NCI-H1436 treated with DMSO at 0.1 percent for 48 hours (cell line): ENCODE measurements around the gene PKNOX2.

Experiments
- DNase-seq: peaks from one replicate; lab custom pipeline; 2025; lab: John Stamatoyannopoulos, UW

PKNOX2 gene

DNA sequence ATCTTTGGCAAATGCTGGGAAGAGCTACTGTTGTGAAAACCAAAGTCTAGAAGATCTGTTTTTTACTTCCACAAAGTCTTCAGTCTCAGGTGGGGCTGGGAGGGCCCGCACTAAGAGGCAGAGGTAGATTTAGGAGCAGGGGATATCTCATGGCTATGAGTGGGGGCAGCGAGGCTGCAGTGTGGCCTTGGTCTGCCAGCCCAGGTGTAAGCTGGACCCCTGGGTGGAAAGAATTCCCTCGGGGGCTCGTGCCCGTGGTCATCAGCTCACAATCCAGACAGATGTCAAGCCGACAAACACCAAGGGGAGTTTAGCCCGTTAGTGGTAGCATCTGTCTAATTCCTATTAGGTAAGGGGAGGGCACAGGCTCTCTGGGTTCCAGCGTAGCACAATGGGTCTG lies 9.0 kb downstream of the PKNOX2 start:
- DNase-seq, result no peak

GRCh38 chr11:125174057-125174456 lies 9.5 kb downstream of the PKNOX2 start:
- DNase-seq, result no peak

GRCh38 chr11:125174686-125175085 lies 10.1 kb downstream of the PKNOX2 start:
- no peak for DNase-seq

- no peak for DNase-seq
These were observed 10.6 kb downstream of the PKNOX2 start for GRCh38 chr11:125175166-125175565.

DNA sequence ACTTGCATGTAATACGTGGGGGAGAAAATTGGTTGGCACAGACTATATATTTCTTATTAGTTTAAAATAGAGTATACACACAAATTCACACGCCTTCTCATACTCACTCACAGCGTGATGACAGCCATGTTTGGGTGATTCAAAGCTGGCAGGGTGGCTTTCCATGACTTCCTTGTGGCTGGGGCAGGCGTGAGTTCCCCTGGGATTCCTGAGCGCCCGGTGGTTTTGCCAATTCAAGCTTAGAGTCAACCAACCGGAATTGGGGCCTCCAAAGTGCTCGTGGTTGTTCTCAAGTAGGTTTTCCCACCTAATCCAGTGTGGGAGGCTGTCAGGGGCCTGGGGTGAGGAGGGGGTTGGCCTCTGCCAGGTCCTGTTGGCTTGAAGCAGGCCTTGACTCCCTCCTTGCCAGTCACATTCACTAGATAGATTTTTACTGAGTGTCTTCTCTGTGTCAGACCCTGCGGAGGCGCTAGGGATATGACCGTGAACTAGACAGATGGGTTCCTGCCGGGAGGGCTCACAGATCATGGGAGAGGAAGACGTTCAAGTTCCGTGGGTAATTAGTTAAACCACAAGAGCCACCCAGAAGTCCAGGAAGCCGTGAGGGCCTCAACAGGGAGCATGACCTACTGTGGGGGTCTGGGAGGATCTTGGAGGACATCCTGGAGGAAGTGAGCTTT lies 11.5 kb downstream of the PKNOX2 start:
- DNase-seq, result no peak

DNA sequence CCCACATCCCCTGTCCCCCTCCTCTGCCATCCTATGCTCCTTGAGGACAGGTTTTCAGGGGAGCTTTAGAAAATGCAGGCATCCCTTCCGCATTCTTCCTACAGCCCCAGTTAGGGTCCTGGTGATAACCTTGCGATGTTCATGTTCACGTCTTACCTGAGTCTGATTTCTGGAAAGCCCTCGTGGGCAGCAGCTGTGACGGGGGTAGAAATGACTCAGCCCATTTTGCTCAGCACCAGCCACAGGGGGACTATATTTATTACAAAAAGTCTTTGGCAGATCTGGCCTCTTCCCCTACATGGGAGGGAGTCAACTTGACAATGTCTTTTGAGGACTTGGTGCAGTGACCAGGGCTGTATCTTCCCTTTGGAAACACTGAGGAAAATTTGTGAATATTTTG lies 12.3 kb downstream of the PKNOX2 start:
- DNase-seq, result no peak

DNA sequence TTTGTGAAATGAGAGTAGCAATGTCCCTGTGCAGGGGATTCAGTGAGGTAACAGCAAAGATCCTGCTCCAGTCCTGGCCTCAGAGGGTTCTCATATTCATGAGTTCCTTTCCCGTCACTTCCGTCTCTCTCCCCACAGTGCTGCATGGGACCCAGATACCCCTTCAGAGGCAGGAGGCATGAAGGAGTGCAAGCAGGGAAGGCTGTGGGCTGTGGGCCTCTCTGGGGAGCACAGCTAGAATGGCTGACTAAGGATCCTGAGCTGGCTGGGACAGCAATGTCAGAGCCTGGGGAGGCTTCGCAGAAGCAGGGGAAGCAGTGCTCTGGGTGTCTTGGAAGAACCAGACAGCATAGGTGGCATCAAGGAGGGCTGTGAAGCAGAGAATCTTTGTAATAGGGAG lies 13.0 kb downstream of the PKNOX2 start:
- no peak for DNase-seq

GRCh38 chr11:125179346-125179745 lies 14.8 kb downstream of the PKNOX2 start:
- DNase-seq, result no peak

- no peak for DNase-seq
These were observed 15.3 kb downstream of the PKNOX2 start for GRCh38 chr11:125179895-125180294.

GRCh38 chr11:125180413-125181305 lies 16.1 kb downstream of the PKNOX2 start:
- no peak for DNase-seq

DNA sequence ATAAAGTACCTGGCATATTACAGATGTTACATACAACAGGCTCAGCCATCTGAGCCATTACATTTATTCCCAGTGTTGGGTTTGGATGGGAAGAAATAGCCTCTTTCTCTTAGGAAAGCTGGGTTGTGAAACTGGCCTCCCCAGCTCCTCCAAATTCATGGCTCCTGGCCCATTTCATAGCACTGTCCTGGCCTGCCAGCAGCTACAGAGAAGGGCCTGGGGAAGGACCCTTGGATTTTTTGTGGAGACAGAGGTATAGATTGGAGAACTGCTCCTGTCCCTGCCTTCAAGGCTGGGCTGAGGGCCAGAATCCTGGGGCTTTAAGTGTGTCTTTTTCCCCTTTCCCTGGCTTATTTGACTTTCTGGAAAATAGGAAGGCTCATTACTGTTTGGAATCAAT lies 18.0 kb downstream of the PKNOX2 start:
- no peak for DNase-seq

DNA sequence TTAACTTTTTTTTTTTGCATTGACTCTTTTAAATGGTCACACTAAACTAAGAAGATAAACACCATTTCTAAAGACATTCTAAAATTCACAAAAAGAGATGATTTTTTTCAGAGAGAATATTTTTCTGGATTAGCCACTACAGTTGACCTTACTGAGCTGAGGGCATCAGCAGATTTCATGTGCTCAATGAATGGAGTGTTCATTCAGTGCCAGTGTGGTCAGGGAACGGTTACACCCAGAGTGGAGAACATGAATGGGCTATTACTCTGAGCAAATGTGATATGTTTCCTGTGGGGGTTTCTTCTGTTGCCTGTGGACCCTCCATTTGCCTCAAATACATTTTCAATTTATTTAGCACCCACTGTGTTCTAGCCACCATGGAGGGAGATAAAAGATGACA lies 19.1 kb downstream of the PKNOX2 start:
- no peak for DNase-seq

- DNase-seq, result no peak
These were observed 23.5 kb downstream of the PKNOX2 start for GRCh38 chr11:125188021-125188420.

DNA sequence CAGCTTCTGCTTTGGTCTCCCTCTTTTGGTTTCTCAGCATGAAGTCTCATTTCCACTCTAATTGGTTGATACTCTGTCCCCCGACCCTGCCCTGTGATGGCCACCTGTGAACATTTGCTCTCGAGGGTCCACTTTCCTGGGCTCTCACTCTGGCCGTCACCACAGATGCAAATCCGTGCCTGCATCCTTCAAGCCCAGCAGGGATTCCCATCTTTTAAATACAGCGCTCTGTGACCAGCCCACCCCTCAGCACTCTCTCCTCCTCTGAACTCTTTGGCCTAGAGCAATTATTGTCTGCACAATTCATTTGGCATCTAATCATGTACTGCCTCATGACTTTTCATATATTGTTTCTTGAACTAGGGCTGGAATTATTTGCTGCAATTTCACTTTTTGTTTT lies 26.0 kb downstream of the PKNOX2 start:
- DNase-seq, result no peak

GRCh38 chr11:125192183-125192582 lies 27.6 kb downstream of the PKNOX2 start:
- no peak for DNase-seq

- no peak for DNase-seq
These were observed 28.3 kb downstream of the PKNOX2 start for GRCh38 chr11:125192717-125193415.

GRCh38 chr11:125193416-125193726 lies 28.8 kb downstream of the PKNOX2 start:
- no peak for DNase-seq

GRCh38 chr11:125193841-125194240 lies 29.3 kb downstream of the PKNOX2 start:
- no peak for DNase-seq

DNA sequence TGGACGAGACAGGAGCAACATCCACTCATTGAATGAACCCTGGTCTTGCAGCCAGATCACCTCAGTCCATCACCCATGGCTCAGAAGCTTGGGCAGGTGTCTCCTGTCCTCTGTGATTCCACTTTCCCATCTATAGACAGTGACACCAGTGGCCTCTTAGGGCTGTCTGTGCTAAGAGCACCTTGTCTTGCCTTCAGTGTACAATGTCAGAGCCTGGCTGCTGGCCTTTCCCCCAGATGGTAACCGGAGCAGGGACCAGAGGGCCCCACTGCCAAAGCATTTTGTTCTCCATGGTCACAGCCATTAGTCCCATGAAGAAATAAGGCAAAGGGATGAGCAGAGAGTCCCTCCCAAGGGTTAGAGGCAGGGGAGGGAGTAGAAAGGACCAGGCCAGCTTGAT lies 35.4 kb downstream of the PKNOX2 start:
- no peak for DNase-seq

DNA sequence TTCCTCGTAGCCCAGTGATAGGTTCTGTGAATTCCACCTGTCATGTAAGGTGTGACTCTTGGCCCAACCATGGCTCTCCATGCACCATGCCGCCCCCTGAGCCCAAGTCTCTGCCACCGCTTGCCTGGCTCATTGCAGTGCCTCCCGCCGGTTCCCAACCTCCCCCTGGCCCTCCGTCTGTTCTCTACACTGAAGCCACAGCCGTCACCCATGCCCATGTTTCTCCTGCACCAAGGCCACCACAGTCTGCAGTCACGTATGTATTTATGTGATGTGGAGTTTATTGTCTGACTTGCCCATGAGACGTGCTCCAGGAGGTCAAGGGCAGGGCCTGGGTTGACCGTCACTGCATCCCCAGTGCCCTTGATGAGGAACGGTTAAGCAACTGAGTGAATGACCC lies 35.9 kb downstream of the PKNOX2 start:
- no peak for DNase-seq

- DNase-seq, result no peak
These were observed 37.1 kb downstream of the PKNOX2 start for GRCh38 chr11:125201525-125202141.

GRCh38 chr11:125202362-125202880 lies 37.9 kb downstream of the PKNOX2 start:
- DNase-seq, result no peak
